Choroid plexus epithelial cell (primary cell): ENCODE results near the gene PLCH2.

ENCODE experiments used
- DNase-seq: peaks from one replicate; pipeline ENCODE4 v3.0.0-alpha.2; 2010; ENCODE audit warnings: low read depth
- H3K4me3 ChIP-seq: 2 replicates; pipeline ENCODE4 v1.5.1; 2011; ENCODE audit warnings: low read depth, mild to moderate bottlenecking, control low read depth, low read length, moderate library complexity
- CTCF ChIP-seq: conservative IDR thresholded peaks from 2 replicates; pipeline ENCODE4 v1.5.1; 2011; ENCODE audit warnings: low read depth, mild to moderate bottlenecking, control low read depth, inconsistent platforms, low read length, moderate library complexity

PLCH2 gene

GRCh38 chr1:2429780-2430591 lies 46.1 kb upstream of the PLCH2 start:
- no peak overlapping the region for H3K4me3 ChIP-seq
- DNase-seq = peak; percentile 28
- TF ChIP-seq CTCF = peak; percentile 64

GRCh38 chr1:2430592-2430973 lies 45.5 kb upstream of the PLCH2 start:
- H3K4me3 ChIP-seq = no peak overlapping the region

GRCh38 chr1:2431103-2431502 lies 45.0 kb upstream of the PLCH2 start:
- H3K4me3 ChIP-seq = no peak overlapping the region
- no peak for DNase-seq
- no peak for TF ChIP-seq CTCF

More at GRCh38 chr1:2430592-2430973, 45.5 kb upstream of the PLCH2 start:
- no peak for DNase-seq
- TF ChIP-seq CTCF = no peak

GRCh38 chr1:2431518-2431917 lies 44.6 kb upstream of the PLCH2 start:
- no peak for TF ChIP-seq CTCF
- H3K4me3 ChIP-seq = no peak overlapping the region
- DNase-seq = no peak

- no peak overlapping the region for H3K4me3 ChIP-seq
- no peak for DNase-seq
- no peak for TF ChIP-seq CTCF
Measured at GRCh38 chr1:2432441-2432844, 43.6 kb upstream of the PLCH2 start.

- no peak for TF ChIP-seq CTCF
Measured at GRCh38 chr1:2433196-2433595, 42.9 kb upstream of the PLCH2 start.

More at GRCh38 chr1:2433196-2433595, 42.9 kb upstream of the PLCH2 start:
- H3K4me3 ChIP-seq = no peak overlapping the region
- no peak for DNase-seq
